ENCODE measurements around the gene RSBN1L.
A peak's percentile ranks its signal among the peaks of the same experiment; 100 is the strongest.

- TF ChIP-seq POLR2A (IDR thresholded peaks at IDR 0.05) (no peak), POLR2AphosphoS5 (IDR thresholded peaks at IDR 0.05; ENCODE audit: insufficient read depth in 1 of 2, low read depth in 1 of 2) (peak in 1 of 2 donors; percentile 16)
- TF ChIP-seq, protein P1, sequence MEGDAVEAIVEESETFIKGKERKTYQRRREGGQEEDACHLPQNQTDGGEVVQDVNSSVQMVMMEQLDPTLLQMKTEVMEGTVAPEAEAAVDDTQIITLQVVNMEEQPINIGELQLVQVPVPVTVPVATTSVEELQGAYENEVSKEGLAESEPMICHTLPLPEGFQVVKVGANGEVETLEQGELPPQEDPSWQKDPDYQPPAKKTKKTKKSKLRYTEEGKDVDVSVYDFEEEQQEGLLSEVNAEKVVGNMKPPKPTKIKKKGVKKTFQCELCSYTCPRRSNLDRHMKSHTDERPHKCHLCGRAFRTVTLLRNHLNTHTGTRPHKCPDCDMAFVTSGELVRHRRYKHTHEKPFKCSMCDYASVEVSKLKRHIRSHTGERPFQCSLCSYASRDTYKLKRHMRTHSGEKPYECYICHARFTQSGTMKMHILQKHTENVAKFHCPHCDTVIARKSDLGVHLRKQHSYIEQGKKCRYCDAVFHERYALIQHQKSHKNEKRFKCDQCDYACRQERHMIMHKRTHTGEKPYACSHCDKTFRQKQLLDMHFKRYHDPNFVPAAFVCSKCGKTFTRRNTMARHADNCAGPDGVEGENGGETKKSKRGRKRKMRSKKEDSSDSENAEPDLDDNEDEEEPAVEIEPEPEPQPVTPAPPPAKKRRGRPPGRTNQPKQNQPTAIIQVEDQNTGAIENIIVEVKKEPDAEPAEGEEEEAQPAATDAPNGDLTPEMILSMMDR (IDR thresholded peaks at IDR 0.05), result no peak
These were observed 12.2 kb upstream of the RSBN1L start for GRCh38 chr7:77684030-77684429.

Measured in vagina (tissue), 2 donors.